A549 (cell line): ENCODE data around the gene GIMAP8.

Experiments used
- POLR2A ChIP-seq: IDR thresholded peaks from 2 replicates; pipeline ENCODE4 v1.6.1; 2012; ENCODE audit warnings: mild to moderate bottlenecking, low read length
- TF ChIP-seq, protein P1 (sequence below): fragments of >200 bp; sonication (Bioruptor Twin); formaldehyde crosslinking; IDR thresholded peaks from 3 replicates; pipeline ENCODE4 v1.5.1; 2016

DNA sequence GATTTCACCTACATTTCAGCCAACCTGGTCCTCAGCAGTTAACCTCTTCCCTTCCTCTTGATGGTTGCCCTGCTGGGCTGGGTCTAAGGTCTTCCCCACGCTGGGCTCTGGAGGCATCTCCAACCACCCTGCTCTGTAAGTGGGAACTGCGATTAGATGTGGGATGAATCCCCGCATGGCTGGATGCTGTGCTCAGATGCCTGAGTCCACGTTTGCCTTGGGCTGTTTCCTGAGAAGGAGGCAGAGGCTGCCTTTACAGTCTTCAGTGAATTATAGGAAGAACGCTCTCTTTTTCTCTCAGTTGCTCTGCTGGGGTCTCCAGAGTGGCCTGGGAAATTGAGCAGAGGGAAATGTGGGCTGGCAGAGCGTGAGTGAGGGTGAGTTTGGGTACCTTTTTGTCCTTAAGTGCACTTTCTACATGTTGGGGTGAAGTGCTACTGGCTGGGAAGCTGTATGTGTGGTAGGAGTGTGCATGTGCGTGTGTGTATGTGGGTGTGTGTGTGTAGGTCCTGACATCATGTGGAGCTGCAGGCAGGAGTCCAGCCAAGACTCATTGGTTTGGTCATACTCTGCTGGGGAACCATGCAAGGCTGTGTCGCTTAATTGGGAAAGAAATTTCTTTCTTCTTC, 1.5 kb downstream of the GIMAP8 start:
- TF ChIP-seq POLR2A, result no peak
- TF ChIP-seq, protein P1, sequence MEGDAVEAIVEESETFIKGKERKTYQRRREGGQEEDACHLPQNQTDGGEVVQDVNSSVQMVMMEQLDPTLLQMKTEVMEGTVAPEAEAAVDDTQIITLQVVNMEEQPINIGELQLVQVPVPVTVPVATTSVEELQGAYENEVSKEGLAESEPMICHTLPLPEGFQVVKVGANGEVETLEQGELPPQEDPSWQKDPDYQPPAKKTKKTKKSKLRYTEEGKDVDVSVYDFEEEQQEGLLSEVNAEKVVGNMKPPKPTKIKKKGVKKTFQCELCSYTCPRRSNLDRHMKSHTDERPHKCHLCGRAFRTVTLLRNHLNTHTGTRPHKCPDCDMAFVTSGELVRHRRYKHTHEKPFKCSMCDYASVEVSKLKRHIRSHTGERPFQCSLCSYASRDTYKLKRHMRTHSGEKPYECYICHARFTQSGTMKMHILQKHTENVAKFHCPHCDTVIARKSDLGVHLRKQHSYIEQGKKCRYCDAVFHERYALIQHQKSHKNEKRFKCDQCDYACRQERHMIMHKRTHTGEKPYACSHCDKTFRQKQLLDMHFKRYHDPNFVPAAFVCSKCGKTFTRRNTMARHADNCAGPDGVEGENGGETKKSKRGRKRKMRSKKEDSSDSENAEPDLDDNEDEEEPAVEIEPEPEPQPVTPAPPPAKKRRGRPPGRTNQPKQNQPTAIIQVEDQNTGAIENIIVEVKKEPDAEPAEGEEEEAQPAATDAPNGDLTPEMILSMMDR, result no peak
